Activated T-helper 9 cell treated with anti-CD3 and anti-CD28 coated beads, Interleukin-2, amount 50 U/mL, for 16 hours (primary cell): ENCODE measurements around the gene HIBADH.
"Not testable (repeated sequence)": the region's sequence is repeated elsewhere in the genome, so short reads cannot be mapped to it uniquely, and the experiment has no call there.

Experiments
- DNase-seq: peaks from one replicate; pipeline ENCODE4 v3.0.0-alpha.2; 2020; ENCODE audit warnings: low read depth

HIBADH gene

GRCh38 chr7:27547401-27547800 lies 115.3 kb downstream of the HIBADH start:
- DNase-seq, result no peak

GRCh38 chr7:27546610-27547009 lies 116.1 kb downstream of the HIBADH start:
- no peak for DNase-seq

- DNase-seq, result no peak
Observed at GRCh38 chr7:27535795-27536194, 126.9 kb downstream of the HIBADH start.

GRCh38 chr7:27533652-27534081 lies 129.0 kb downstream of the HIBADH start:
- no peak for DNase-seq

- no peak for DNase-seq
Observed at GRCh38 chr7:27532314-27532713, 130.4 kb downstream of the HIBADH start.

- DNase-seq, result no peak
Observed at GRCh38 chr7:27527348-27527714, 135.4 kb downstream of the HIBADH start.

GRCh38 chr7:27526611-27527347 lies 135.9 kb downstream of the HIBADH start:
- no peak for DNase-seq

- no peak for DNase-seq
Observed at GRCh38 chr7:27526131-27526530, 136.6 kb downstream of the HIBADH start.

- no peak for DNase-seq
Observed at GRCh38 chr7:27523321-27523720, 139.4 kb downstream of the HIBADH start.

GRCh38 chr7:27522566-27522965 lies 140.1 kb downstream of the HIBADH start:
- DNase-seq, result no peak

GRCh38 chr7:27520815-27521790 lies 141.6 kb downstream of the HIBADH start:
- DNase-seq, result no peak

- no peak for DNase-seq
Observed at GRCh38 chr7:27519793-27520469, 142.8 kb downstream of the HIBADH start.

- no peak for DNase-seq
Observed at GRCh38 chr7:27518561-27519350, 143.9 kb downstream of the HIBADH start.

- DNase-seq, result no peak
Observed at GRCh38 chr7:27516421-27516820, 146.3 kb downstream of the HIBADH start.

GRCh38 chr7:27515933-27516332 lies 146.8 kb downstream of the HIBADH start:
- no peak for DNase-seq

- DNase-seq, result no peak
Observed at GRCh38 chr7:27514861-27515260, 147.8 kb downstream of the HIBADH start.

GRCh38 chr7:27513885-27514284 lies 148.8 kb downstream of the HIBADH start:
- no peak for DNase-seq

GRCh38 chr7:27511370-27511769 lies 151.3 kb downstream of the HIBADH start:
- not testable (repeated sequence) for DNase-seq

- no peak for DNase-seq
Observed at GRCh38 chr7:27510541-27510940, 152.1 kb downstream of the HIBADH start.

- DNase-seq, result not testable (repeated sequence)
Observed at GRCh38 chr7:27501879-27502278, 160.8 kb downstream of the HIBADH start.

- DNase-seq, result no peak
Observed at GRCh38 chr7:27501001-27501400, 161.7 kb downstream of the HIBADH start.

- no peak for DNase-seq
Observed at GRCh38 chr7:27492224-27492623, 170.5 kb downstream of the HIBADH start.
